Measurements from ENCODE around the gene PRMT5. TPM values are rescaled to one million over a fixed set of nuclear protein-coding genes. Genes with fewer than 3 reads are reported as not detected.

PRMT5 gene
- total RNA-seq, 1 donor from 2014 or later, result 91.6 TPM

GRCh38 chr14:22920697-22921096 lies 8.5 kb downstream of the PRMT5 start:
- Mint-ChIP-seq H3K9me3 (ENCODE audit: unreplicated experiment) (no peaks in the 10 kb centered on the region), H3K27ac (ENCODE audit: unreplicated experiment) (no peak overlapping the region), H3K4me1 (ENCODE audit: low read depth, unreplicated experiment) (peaks cover 24% of the 10 kb centered on the region), H3K36me3 (ENCODE audit: low read depth, unreplicated experiment) (peaks cover 39% of the 10 kb centered on the region), H3K27me3 (ENCODE audit: low read depth, unreplicated experiment) (no peaks in the 10 kb centered on the region), H3K4me3 (ENCODE audit: unreplicated experiment) (no peak overlapping the region)
- Histone ChIP-seq H3K4me2 (ENCODE audit: low read length) (no peak overlapping the region), H3K4me3 (ENCODE audit: insufficient read depth, low read depth, low read length) (no peak overlapping the region), H3K27me3 (ENCODE audit: insufficient read depth, low read length) (no peaks in the 10 kb centered on the region), H4K20me1 (ENCODE audit: insufficient read depth, low read length) (no peaks in the 10 kb centered on the region), H3K9me3 (ENCODE audit: insufficient read depth, low read depth, low read length) (no peaks in the 10 kb centered on the region), H3K36me3 (ENCODE audit: insufficient read depth, low read length) (peaks cover 42% of the 10 kb centered on the region), H3K9ac (ENCODE audit: low read length) (no peak overlapping the region), H3K4me1 (ENCODE audit: insufficient read depth, low read length) (peaks cover 4% of the 10 kb centered on the region), H3K79me2 (ENCODE audit: insufficient read depth, low read length) (peaks cover 29% of the 10 kb centered on the region), H3K27ac (ENCODE audit: low read depth, low read length) (no peak overlapping the region), H2AFZ (ENCODE audit: low read depth, low read length) (no peak overlapping the region)
- TF ChIP-seq CTCF (IDR thresholded peaks at IDR 0.05; ENCODE audit: insufficient read depth, low read depth, low read length), result no peak
- no peak for TF ChIP-seq EZH2 (IDR thresholded peaks at IDR 0.05; ENCODE audit: insufficient read depth, low read length)
- FAIRE-seq, result no peak
- no peak for DNase-seq (ENCODE audit: low read depth)

GRCh38 chr14:22919601-22919921 lies 9.6 kb downstream of the PRMT5 start:
- peak overlapping the region; percentile 97 for H3K4me3 Mint-ChIP-seq (ENCODE audit: unreplicated experiment)
- Histone ChIP-seq H3K9ac (ENCODE audit: low read length) (peak overlapping the region; percentile 59), H3K9me3 (ENCODE audit: insufficient read depth, low read depth, low read length) (no peaks in the 10 kb centered on the region), H3K36me3 (ENCODE audit: insufficient read depth, low read length) (peaks cover 37% of the 10 kb centered on the region), H2AFZ (ENCODE audit: low read depth, low read length) (peak overlapping the region; percentile 57), H4K20me1 (ENCODE audit: insufficient read depth, low read length) (no peaks in the 10 kb centered on the region), H3K79me2 (ENCODE audit: insufficient read depth, low read length) (peaks cover 35% of the 10 kb centered on the region), H3K27ac (ENCODE audit: low read depth, low read length) (peak overlapping the region; percentile 97), H3K27me3 (ENCODE audit: insufficient read depth, low read length) (no peaks in the 10 kb centered on the region), H3K4me2 (ENCODE audit: low read length) (peak overlapping the region; percentile 82), H3K4me1 (ENCODE audit: insufficient read depth, low read length) (peaks cover 4% of the 10 kb centered on the region), H3K4me3 (ENCODE audit: insufficient read depth, low read depth, low read length) (peak overlapping the region; percentile 51)
- no peaks in the 10 kb centered on the region for H3K27me3 Mint-ChIP-seq (ENCODE audit: low read depth, unreplicated experiment)
- TF ChIP-seq CTCF (IDR thresholded peaks at IDR 0.05; ENCODE audit: insufficient read depth, low read depth, low read length) (no peak), EZH2 (IDR thresholded peaks at IDR 0.05; ENCODE audit: insufficient read depth, low read length) (no peak)
- peaks cover 35% of the 10 kb centered on the region for H3K36me3 Mint-ChIP-seq (ENCODE audit: low read depth, unreplicated experiment)
- H3K4me1 Mint-ChIP-seq (ENCODE audit: low read depth, unreplicated experiment), result peaks cover 24% of the 10 kb centered on the region
- no peaks in the 10 kb centered on the region for H3K9me3 Mint-ChIP-seq (ENCODE audit: unreplicated experiment)
- FAIRE-seq (no peak), DNase-seq (ENCODE audit: low read depth) (no peak)
- peak overlapping the region; percentile 100 for H3K27ac Mint-ChIP-seq (ENCODE audit: unreplicated experiment)

GRCh38 chr14:22918804-22919600 lies 10.2 kb downstream of the PRMT5 start, which contains the start of gene RBM23:
Gene RBM23, minus strand, starts transcription at chr14:22919149.
- no peaks in the 10 kb centered on the region for H3K27me3 Mint-ChIP-seq (ENCODE audit: low read depth, unreplicated experiment)
- Histone ChIP-seq H3K27me3 (ENCODE audit: insufficient read depth, low read length) (no peaks in the 10 kb centered on the region), H3K9ac (ENCODE audit: low read length) (peak within 1 kb of the TSS; percentile 85), H3K27ac (ENCODE audit: low read depth, low read length) (peak within 1 kb of the TSS; percentile 97), H3K4me2 (ENCODE audit: low read length) (peak within 1 kb of the TSS; percentile 87), H3K4me3 (ENCODE audit: insufficient read depth, low read depth, low read length) (peak within 1 kb of the TSS; percentile 86), H3K4me1 (ENCODE audit: insufficient read depth, low read length) (peaks cover 4% of the 10 kb centered on the region), H3K36me3 (ENCODE audit: insufficient read depth, low read length) (peaks cover 32% of the 10 kb centered on the region), H4K20me1 (ENCODE audit: insufficient read depth, low read length) (no peaks in the 10 kb centered on the region), H2AFZ (ENCODE audit: low read depth, low read length) (peak within 1 kb of the TSS; percentile 64), H3K9me3 (ENCODE audit: insufficient read depth, low read depth, low read length) (no peaks in the 10 kb centered on the region), H3K79me2 (ENCODE audit: insufficient read depth, low read length) (peaks cover 38% of the 10 kb centered on the region)
- H3K27ac Mint-ChIP-seq (ENCODE audit: unreplicated experiment), result peak within 1 kb of the TSS; percentile 100
- peak; percentile 70 for FAIRE-seq
- peak within 1 kb of the TSS; percentile 97 for H3K4me3 Mint-ChIP-seq (ENCODE audit: unreplicated experiment)
- no peak for TF ChIP-seq CTCF (IDR thresholded peaks at IDR 0.05; ENCODE audit: insufficient read depth, low read depth, low read length)
- no peak for TF ChIP-seq EZH2 (IDR thresholded peaks at IDR 0.05; ENCODE audit: insufficient read depth, low read length)
- peaks cover 24% of the 10 kb centered on the region for H3K4me1 Mint-ChIP-seq (ENCODE audit: low read depth, unreplicated experiment)
- H3K9me3 Mint-ChIP-seq (ENCODE audit: unreplicated experiment), result no peaks in the 10 kb centered on the region
- peaks cover 29% of the 10 kb centered on the region for H3K36me3 Mint-ChIP-seq (ENCODE audit: low read depth, unreplicated experiment)
- peak; percentile 100 for DNase-seq (ENCODE audit: low read depth)
